K562 (cell line): Measurements from ENCODE around the gene PLXNB3. TPM values are rescaled to one million over a fixed set of nuclear protein-coding genes. Genes with fewer than 3 reads are reported as not detected.

ENCODE experiments used
- ATAC-seq: fragments of 200-7000 bp; cut with Tn5 transposase; 3 replicates; pipeline ENCODE4 v1.9.1; 2020; ENCODE audit warnings: moderate library complexity
- BruUV-seq: library from RNA; stranded (reverse); fragments of 400-500 nt; replicated peaks from 2 replicates; lab custom pipeline; 2021; lab: Mats Ljungman, UMichigan
- CTCF ChIA-PET: fragments of 300-600 bp; formaldehyde crosslinking; extraction: SDS; loops from one replicate; lab custom pipeline; 2021; ENCODE audit warnings: low intra/inter-chr PET ratio; lab: Yijun Ruan, JAX
- POLR2A ChIA-PET: fragments of 300-600, 350-650 bp; sonication (Branson Sonifier 250); formaldehyde crosslinking; extraction: SDS; loops from one replicate; lab custom pipeline; 2021; ENCODE audit warnings: antibody characterized with exemption, inconsistent platforms; lab: Yijun Ruan, JAX
- DNase-seq, 4 experiments: peaks; one replicate each; pipeline versions ENCODE4 v3.0.0 to v3.0.0-alpha.2; 2011 to 2018; ENCODE audit warnings: low spot score in 3 of 4, mixed read lengths in 3 of 4; ENCODE audit errors: extremely low read depth in 1 of 4
- FAIRE-seq: peaks from 2 replicates; lab custom pipeline; 2011; peaks lifted over from hg19 to GRCh38; lab: Jason Lieb, UNC
- H2AFZ ChIP-seq: 2 replicates; pipeline ENCODE4 v1.6.0; 2011; ENCODE audit warnings: low read depth, low read length, control low read depth, inconsistent platforms
- H3K27ac ChIP-seq: fragments of 200-600 bp; 3 replicates; pipeline ENCODE4 v1.8.0; 2011; ENCODE audit warnings: low read depth, mild to moderate bottlenecking, control low read depth, inconsistent platforms, low read length, moderate library complexity, mixed read lengths; ENCODE audit errors: extremely low read depth
- H3K27me3 ChIP-seq, 2 experiments: fragments of 300-600 bp in 1 of 2; 2 replicates in 1 of 2; 3 replicates in 1 of 2; pipeline versions ENCODE4 v1.6.0 to v1.8.0; 2011; ENCODE audit warnings: inconsistent platforms in 2 of 2, low read length in 2 of 2, mild to moderate bottlenecking in 1 of 2, mixed read lengths in 1 of 2, moderate library complexity in 1 of 2; ENCODE audit not compliant: control insufficient read depth in 2 of 2, insufficient read depth in 2 of 2
- H3K36me3 ChIP-seq: fragments of 300-600 bp; 3 replicates; pipeline ENCODE4 v1.8.0; 2011; ENCODE audit warnings: mild to moderate bottlenecking, low read length, inconsistent platforms; ENCODE audit not compliant: control insufficient read depth, insufficient read depth
- H3K4me1 ChIP-seq, 2 experiments: fragments of 200-600 bp in 1 of 2; replicated peaks in 1 of 2; 2 replicates in 1 of 2; 3 replicates in 1 of 2; pipeline versions ENCODE4 v1.5.1 to v1.8.0; 2011; ENCODE audit warnings: inconsistent platforms in 2 of 2, low read length in 2 of 2, mild to moderate bottlenecking in 1 of 2, mixed read lengths in 1 of 2, moderate library complexity in 1 of 2; ENCODE audit not compliant: control insufficient read depth in 2 of 2, insufficient read depth in 2 of 2
- H3K4me2 ChIP-seq: 2 replicates; pipeline ENCODE4 v1.6.1; 2011; ENCODE audit warnings: low read length, control low read depth, inconsistent platforms, mixed read lengths; ENCODE audit not compliant: insufficient read depth
- H3K4me3 ChIP-seq: fragments of 200-600 bp; sonication (generic), shearing (Covaris generic); 2 replicates; pipeline ENCODE4 v1.5.1; 2016; ENCODE audit warnings: control low read depth, inconsistent platforms
- H3K79me2 ChIP-seq: fragments of 200-600 bp; 3 replicates; pipeline ENCODE4 v1.8.0; 2011; ENCODE audit warnings: low read length, inconsistent platforms; ENCODE audit not compliant: control insufficient read depth, insufficient read depth
- H3K9ac ChIP-seq, 2 experiments: 2 replicates each; pipeline versions ENCODE4 v1.6.0 to v1.6.1; 2011; ENCODE audit warnings: low read depth in 2 of 2, low read length in 2 of 2, control low read depth in 1 of 2, inconsistent platforms in 1 of 2, mild to moderate bottlenecking in 1 of 2, mixed read lengths in 1 of 2; ENCODE audit not compliant: insufficient read depth in 1 of 2
- H3K9me1 ChIP-seq: one replicate; pipeline ENCODE4 v1.6.0; 2011; ENCODE audit warnings: inconsistent platforms, mild to moderate bottlenecking, low read length, moderate library complexity; ENCODE audit not compliant: control insufficient read depth, insufficient read depth
- H3K9me3 ChIP-seq: replicated peaks from 2 replicates; pipeline ENCODE4 v1.5.1; 2011; ENCODE audit warnings: low read depth, low read length, inconsistent platforms; ENCODE audit not compliant: control insufficient read depth, insufficient read depth
- H4K20me1 ChIP-seq: replicated peaks from 2 replicates; pipeline ENCODE4 v1.6.1; 2011; ENCODE audit warnings: low read length, inconsistent platforms, mixed read lengths; ENCODE audit not compliant: control insufficient read depth, insufficient read depth
- ATF7 ChIP-seq: fragments of 450-650 bp; IDR thresholded peaks from 2 replicates; pipeline ENCODE4 v1.7.1; 2014; ENCODE audit warnings: mild to moderate bottlenecking, moderate library complexity
- CBX5 ChIP-seq: IDR thresholded peaks from 2 replicates; pipeline ENCODE4 v1.6.1; 2014; ENCODE audit warnings: low read depth, borderline replicate concordance
- CREB1 ChIP-seq, 2 experiments: sonication (generic) in 1 of 2; formaldehyde crosslinking in 1 of 2; IDR thresholded peaks; 2 replicates each; pipeline versions ENCODE4 v1.6.1 to v1.8.0; 2012 to 2022; ENCODE audit warnings: inconsistent platforms in 1 of 2, mild to moderate bottlenecking in 1 of 2, missing genetic modification reagents in 1 of 2, moderate library complexity in 1 of 2
- POLR2G ChIP-seq: fragments of 200-400 bp; formaldehyde crosslinking; IDR thresholded peaks from 2 replicates; pipeline ENCODE4 v1.6.1; 2017; ENCODE audit warnings: low read depth, mild to moderate bottlenecking, antibody characterized with exemption, low read length, moderate library complexity
- RBFOX2 ChIP-seq: fragments of 200-400 bp; formaldehyde crosslinking; IDR thresholded peaks from 2 replicates; pipeline ENCODE4 v1.6.1; 2017; ENCODE audit warnings: low read depth, mild to moderate bottlenecking, low read length, moderate library complexity
- SMAD2 ChIP-seq: fragments of 150-350 bp; IDR thresholded peaks from 2 replicates; pipeline ENCODE4 v1.6.1; 2014; ENCODE audit warnings: low read depth, mild to moderate bottlenecking, low read length
- SMAD3 ChIP-seq: fragments of 450-650 bp; formaldehyde crosslinking; conservative IDR thresholded peaks from 2 replicates; pipeline ENCODE4 v1.4.0; 2020; ENCODE audit warnings: mild to moderate bottlenecking
- SMARCA4 ChIP-seq: fragments of 450-650 bp; IDR thresholded peaks from 2 replicates; pipeline ENCODE4 v1.6.1; 2016
- ZNF12 ChIP-seq: sonication (generic); formaldehyde crosslinking; IDR thresholded peaks from 2 replicates; pipeline ENCODE4 v1.4.0; 2020; ENCODE audit warnings: mild to moderate bottlenecking, missing genetic modification reagents
- ZNF436 ChIP-seq: fragments of 250-450, 450-650 bp; sonication (Bioruptor Pico); formaldehyde crosslinking; IDR thresholded peaks from 2 replicates; pipeline ENCODE4 v1.7.0; 2020; ENCODE audit warnings: mild to moderate bottlenecking
- ZNF695 ChIP-seq: fragments of 450-650 bp; formaldehyde crosslinking; IDR thresholded peaks from 2 replicates; pipeline ENCODE4 v1.4.0; 2020; ENCODE audit warnings: mild to moderate bottlenecking, moderate library complexity
- WGBS: fragments of 100-300 bp; shearing (Covaris generic); methylation state at CpG from one replicate; pipeline ENCODE4 v1.1.6; 2016; ENCODE audit warnings: low coverage, mixed read lengths; ENCODE audit not compliant: insufficient coverage; ENCODE audit errors: missing lambda C conversion rate; 5-methylcytosine and 5-hydroxymethylcytosine counted together
- in situ Hi-C: fragments of 300-500 bp; cut with MboI; formaldehyde crosslinking; loops from 4 replicates; pipeline ENCODE4 v1.15.0; 2018; ENCODE audit warnings: inconsistent platforms, mixed read lengths
- intact Hi-C: fragments of 100-400 bp; cut with micrococcal nuclease; formaldehyde crosslinking; loops from 2 replicates; pipeline ENCODE4 v1.14.2; 2022
- polyA plus RNA-seq, 8 experiments: library from polyadenylated mRNA; depleted of rRNA in 4 of 8; stranded (reverse) in 5 of 8; unstranded in 3 of 8; fragments of >200 nt; fragmentation: Nextera tagmentation in 2 of 8; fragmentation: Illumina TruSeq in 1 of 8; extraction: Ambion mirVana in 2 of 8; extraction: Trizol in 1 of 8; gene quantifications; 2 replicates each; pipeline versions ENCODE4 v1.2.1 to v1.2.3, GENCODE V29; 2011 to 2014; ENCODE audit warnings: inconsistent platforms in 1 of 8, missing spikeins in 1 of 8
- total RNA-seq, 7 experiments: library from RNA; depleted of rRNA in 6 of 7; stranded (reverse); fragments of >200 nt in 6 of 7; fragmentation: Illumina TruSeq in 2 of 7; extraction: Trizol in 2 of 7; gene quantifications; 2 replicates each; pipeline versions ENCODE4 v1.2.1 to v1.2.3, GENCODE V29; 2011 to 2021; ENCODE audit warnings: low replicate concordance in 1 of 7
- TF ChIP-seq, protein P1 (sequence below), 3 experiments: IDR thresholded peaks in 2 of 3; conservative IDR thresholded peaks in 1 of 3; 2 replicates each; pipeline ENCODE4 v1.5.1; 2011 to 2012; ENCODE audit warnings: low read length in 3 of 3, mild to moderate bottlenecking in 3 of 3, control low read depth in 2 of 3, improper control_type of control experiment in 1 of 3, inconsistent platforms in 1 of 3, low read depth in 1 of 3, mixed read lengths in 1 of 3, moderate library complexity in 1 of 3; ENCODE audit not compliant: insufficient read depth in 2 of 3
- TF ChIP-seq, protein P2 (sequence below), 2 experiments: IDR thresholded peaks; 2 replicates each; pipeline ENCODE4 v1.6.1; 2011; ENCODE audit warnings: borderline replicate concordance in 1 of 2, control low read depth in 1 of 2, low read depth in 1 of 2, low read length in 1 of 2, mild to moderate bottlenecking in 1 of 2, mixed read lengths in 1 of 2, moderate library complexity in 1 of 2; ENCODE audit not compliant: insufficient read depth in 1 of 2, insufficient read length in 1 of 2, poor library complexity in 1 of 2, severe bottlenecking in 1 of 2; ENCODE audit errors: extremely low read depth in 1 of 2
- TF ChIP-seq, protein P3 (sequence below): sonication (generic); formaldehyde crosslinking; IDR thresholded peaks from 2 replicates; pipeline ENCODE4 v1.8.0; 2022; ENCODE audit warnings: missing genetic modification reagents, mild to moderate bottlenecking, moderate library complexity, borderline replicate concordance

Gene PLXNB3
- total and polyA plus RNA-seq, 9 of the 15 experiments (the other 6 are each of a cell fraction or from before 2014, with no cell fraction given), result 0.22 to 2.0 (median 1.4) TPM; not detected in 2

DNA sequence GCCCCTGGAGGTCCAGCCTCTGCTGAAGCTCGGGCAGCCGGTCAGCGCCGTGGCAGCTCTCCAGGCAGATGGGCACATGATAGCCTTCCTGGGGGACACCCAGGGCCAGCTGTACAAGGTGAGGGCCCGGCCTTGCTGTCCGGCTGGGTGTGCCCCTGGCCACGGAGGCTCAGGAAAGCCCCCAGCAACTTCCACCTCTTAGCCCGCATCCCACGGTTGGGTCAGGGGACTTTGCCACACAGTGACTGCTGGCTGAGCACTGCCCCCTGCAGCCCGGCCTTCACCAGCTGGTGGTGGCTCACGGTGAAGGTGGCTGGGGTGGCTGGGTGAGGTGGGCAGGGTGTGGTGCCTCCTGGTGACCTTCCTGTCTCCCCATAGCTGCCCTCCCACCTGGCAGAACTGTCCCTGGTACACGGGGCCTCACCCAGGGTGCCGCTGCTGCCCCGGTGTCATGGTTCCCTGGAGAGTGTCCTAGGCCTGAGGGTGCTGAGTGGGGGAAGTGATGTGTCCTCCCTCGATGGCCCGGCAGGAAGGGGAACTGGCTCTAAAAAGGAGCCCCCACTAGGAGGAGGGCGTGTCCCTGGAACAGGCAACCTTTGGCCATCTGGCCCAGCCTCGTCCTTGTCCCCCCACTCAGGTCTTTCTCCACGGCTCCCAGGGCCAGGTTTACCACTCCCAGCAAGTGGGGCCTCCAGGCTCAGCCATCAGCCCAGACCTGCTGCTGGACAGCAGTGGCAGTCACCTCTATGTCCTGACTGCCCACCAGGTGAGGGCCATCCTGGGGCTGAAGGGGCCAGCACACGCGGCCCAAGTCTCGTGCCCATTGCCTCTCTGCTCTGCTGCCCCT lies 4.5 kb downstream of the PLXNB3 start:
- Histone ChIP-seq H3K4me1 (peaks cover 15 to 96% of the 10 kb centered on the region in 2 experiments), H3K4me3 (no peak overlapping the region), H3K9ac (peak overlapping the region in 1 of 2 experiments; percentile 58; a peak in 1 of 4 replicates)
- intact Hi-C loops, result loop anchor here (5.0 kb wide), 1 partner anchor 159 kb away; the partner anchor contains the start of gene ARHGAP4
- ATAC-seq, result no peak
- TF ChIP-seq RBFOX2, result peak; percentile 31; the same call in 1 of the 2 replicates
- TF ChIP-seq CBX5, result no peak
- TF ChIP-seq, protein P1, sequence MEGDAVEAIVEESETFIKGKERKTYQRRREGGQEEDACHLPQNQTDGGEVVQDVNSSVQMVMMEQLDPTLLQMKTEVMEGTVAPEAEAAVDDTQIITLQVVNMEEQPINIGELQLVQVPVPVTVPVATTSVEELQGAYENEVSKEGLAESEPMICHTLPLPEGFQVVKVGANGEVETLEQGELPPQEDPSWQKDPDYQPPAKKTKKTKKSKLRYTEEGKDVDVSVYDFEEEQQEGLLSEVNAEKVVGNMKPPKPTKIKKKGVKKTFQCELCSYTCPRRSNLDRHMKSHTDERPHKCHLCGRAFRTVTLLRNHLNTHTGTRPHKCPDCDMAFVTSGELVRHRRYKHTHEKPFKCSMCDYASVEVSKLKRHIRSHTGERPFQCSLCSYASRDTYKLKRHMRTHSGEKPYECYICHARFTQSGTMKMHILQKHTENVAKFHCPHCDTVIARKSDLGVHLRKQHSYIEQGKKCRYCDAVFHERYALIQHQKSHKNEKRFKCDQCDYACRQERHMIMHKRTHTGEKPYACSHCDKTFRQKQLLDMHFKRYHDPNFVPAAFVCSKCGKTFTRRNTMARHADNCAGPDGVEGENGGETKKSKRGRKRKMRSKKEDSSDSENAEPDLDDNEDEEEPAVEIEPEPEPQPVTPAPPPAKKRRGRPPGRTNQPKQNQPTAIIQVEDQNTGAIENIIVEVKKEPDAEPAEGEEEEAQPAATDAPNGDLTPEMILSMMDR (IDR thresholded peaks at IDR 0.05 in 2 of 3, conservative IDR thresholded peaks at IDR 0.05 in 1 of 3; ENCODE audit: insufficient read depth in 2 of 3, low read depth in 1 of 3, low read length in 3 of 3), result 0 out of 6 replicates have a peak, but pooled peaks of 1 of the 3 experiments have one; percentile 15
- TF ChIP-seq ATF7, result no peak
- no peak for TF ChIP-seq ZNF436
- TF ChIP-seq POLR2G, result peak; percentile 13
- TF ChIP-seq SMARCA4, result no peak
- TF ChIP-seq CREB1 (IDR thresholded peaks at IDR 0.05), result no peak
- no peak for TF ChIP-seq CREB1 (CRISPR knock-in tag; IDR thresholded peaks at IDR 0.05)
- TF ChIP-seq, protein P2, sequence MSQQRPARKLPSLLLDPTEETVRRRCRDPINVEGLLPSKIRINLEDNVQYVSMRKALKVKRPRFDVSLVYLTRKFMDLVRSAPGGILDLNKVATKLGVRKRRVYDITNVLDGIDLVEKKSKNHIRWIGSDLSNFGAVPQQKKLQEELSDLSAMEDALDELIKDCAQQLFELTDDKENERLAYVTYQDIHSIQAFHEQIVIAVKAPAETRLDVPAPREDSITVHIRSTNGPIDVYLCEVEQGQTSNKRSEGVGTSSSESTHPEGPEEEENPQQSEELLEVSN (IDR thresholded peaks at IDR 0.05; ENCODE audit: borderline replicate concordance in 1 of 2, extremely low read depth in 1 of 2, insufficient read depth in 1 of 2, insufficient read length in 1 of 2, low read depth in 1 of 2, low read length in 1 of 2, poor library complexity in 1 of 2, severe bottlenecking in 1 of 2), result no peak
- no peak for TF ChIP-seq ZNF695 (CRISPR knock-in tag)
- TF ChIP-seq SMAD2, result no peak
- TF ChIP-seq, protein P3, sequence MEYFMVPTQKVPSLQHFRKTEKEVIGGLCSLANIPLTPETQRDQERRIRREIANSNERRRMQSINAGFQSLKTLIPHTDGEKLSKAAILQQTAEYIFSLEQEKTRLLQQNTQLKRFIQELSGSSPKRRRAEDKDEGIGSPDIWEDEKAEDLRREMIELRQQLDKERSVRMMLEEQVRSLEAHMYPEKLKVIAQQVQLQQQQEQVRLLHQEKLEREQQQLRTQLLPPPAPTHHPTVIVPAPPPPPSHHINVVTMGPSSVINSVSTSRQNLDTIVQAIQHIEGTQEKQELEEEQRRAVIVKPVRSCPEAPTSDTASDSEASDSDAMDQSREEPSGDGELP (CRISPR knock-in tag), result no peak
- no peak for TF ChIP-seq SMAD3 (CRISPR knock-in tag)
- no peak for TF ChIP-seq ZNF12 (CRISPR knock-in tag)
- TF ChIP-seq, all 486 proteins: peak for 3
- Histone ChIP-seq H3K79me2 (peaks cover 14% of the 10 kb centered on the region), H3K9me3 (no peaks in the 10 kb centered on the region), H2AFZ (no peak overlapping the region), H3K27me3 (no peaks in the 10 kb centered on the region), H3K36me3 (no peaks in the 10 kb centered on the region), H3K9me1 (no peaks in the 10 kb centered on the region), H3K4me2 (no peak overlapping the region), H4K20me1 (no peaks in the 10 kb centered on the region), H3K27ac (no peak overlapping the region)
- CTCF ChIA-PET, result no interaction called here
- in situ Hi-C loops, result no loop called here
- FAIRE-seq (no peak), DNase-seq (no peak)
- no TSS peak for BruUV-seq
- WGBS, result 78% methylated on average over 12 of the region's 22 CpGs
- POLR2A ChIA-PET, result no interaction called here
